ENCODE results near the gene CCND1. TPM values are rescaled to one million over a fixed set of nuclear protein-coding genes. Genes with fewer than 3 reads are reported as not detected.

Gene CCND1
- total RNA-seq, 1 donor from 2014 or later = 55.6 TPM

DNA sequence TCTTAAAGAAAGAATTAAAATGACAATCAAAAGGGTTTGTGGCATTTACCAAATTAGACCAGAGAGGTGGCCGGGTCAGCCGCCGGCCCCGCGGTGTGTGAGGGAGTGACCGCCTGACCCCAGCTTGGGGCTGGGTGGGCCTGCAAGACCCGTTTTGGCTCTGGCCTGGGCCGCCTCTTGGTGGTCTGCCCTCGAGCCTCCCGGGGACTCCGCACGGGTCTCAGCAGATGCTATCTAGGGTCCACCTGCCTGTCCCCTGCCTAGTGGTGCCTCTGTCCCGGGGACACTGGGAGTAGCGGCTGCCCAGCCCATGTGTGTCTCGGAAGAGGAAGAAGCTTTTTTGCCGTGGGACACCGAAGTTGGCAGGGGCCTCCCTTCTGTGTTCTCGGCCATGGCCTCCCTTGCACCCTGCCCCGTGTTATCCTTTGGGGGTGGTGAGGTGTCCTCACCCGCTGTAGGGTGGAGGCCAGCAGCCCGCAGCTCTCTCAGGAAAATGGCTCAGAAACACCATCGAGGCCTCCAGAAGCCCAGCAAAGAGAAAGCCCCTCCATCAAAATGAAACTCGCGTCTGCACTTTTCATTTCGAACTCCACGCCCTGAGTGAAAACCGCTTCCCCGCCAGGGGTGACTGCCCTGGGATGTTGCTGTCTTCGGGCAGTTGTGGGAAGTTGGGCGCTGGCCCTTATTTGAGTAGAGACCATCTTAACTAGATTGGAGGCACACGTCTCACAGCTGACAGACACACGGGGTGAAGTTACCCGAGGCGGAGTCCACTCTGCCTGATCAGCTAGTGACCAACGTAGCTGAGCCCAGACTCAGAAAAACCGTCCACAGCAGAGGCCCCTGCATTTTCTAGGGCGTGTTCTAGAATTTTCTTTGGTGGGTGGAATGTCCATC lies 8.0 kb downstream of the CCND1 start:
- Mint-ChIP-seq H3K4me3 (ENCODE audit: unreplicated experiment) (no peak overlapping the region), H3K9me3 (ENCODE audit: unreplicated experiment) (no peaks in the 10 kb centered on the region), H3K27me3 (ENCODE audit: unreplicated experiment) (no peaks in the 10 kb centered on the region), H3K27ac (ENCODE audit: unreplicated experiment) (no peak overlapping the region), H3K4me1 (ENCODE audit: unreplicated experiment) (peaks cover 3% of the 10 kb centered on the region), H3K36me3 (ENCODE audit: low read depth, unreplicated experiment) (no peaks in the 10 kb centered on the region)
- no peak for DNase-seq (ENCODE audit: low spot score)
- TF ChIP-seq, protein P1, sequence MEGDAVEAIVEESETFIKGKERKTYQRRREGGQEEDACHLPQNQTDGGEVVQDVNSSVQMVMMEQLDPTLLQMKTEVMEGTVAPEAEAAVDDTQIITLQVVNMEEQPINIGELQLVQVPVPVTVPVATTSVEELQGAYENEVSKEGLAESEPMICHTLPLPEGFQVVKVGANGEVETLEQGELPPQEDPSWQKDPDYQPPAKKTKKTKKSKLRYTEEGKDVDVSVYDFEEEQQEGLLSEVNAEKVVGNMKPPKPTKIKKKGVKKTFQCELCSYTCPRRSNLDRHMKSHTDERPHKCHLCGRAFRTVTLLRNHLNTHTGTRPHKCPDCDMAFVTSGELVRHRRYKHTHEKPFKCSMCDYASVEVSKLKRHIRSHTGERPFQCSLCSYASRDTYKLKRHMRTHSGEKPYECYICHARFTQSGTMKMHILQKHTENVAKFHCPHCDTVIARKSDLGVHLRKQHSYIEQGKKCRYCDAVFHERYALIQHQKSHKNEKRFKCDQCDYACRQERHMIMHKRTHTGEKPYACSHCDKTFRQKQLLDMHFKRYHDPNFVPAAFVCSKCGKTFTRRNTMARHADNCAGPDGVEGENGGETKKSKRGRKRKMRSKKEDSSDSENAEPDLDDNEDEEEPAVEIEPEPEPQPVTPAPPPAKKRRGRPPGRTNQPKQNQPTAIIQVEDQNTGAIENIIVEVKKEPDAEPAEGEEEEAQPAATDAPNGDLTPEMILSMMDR (IDR thresholded peaks at IDR 0.05; ENCODE audit: unreplicated experiment) = no peak

DNA sequence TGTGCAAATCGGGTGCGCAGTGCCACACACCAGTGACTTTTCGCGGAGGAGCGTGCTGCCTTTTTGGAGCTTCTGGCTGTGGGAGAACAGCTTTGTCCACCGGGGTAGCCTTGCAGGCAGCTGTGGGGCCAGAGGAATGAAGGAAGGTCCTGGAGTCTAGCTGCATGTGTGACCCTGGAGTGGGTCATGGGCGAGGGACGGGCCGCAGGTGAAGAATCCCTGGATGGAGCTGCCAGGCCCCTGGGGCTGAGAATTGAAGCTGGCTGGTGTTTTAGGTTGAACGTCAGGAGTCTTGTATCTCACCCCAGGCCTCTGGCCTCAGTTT lies 8.6 kb downstream of the CCND1 start:
- H3K9me3 Mint-ChIP-seq (ENCODE audit: unreplicated experiment) = no peaks in the 10 kb centered on the region
- peaks cover 3% of the 10 kb centered on the region for H3K4me1 Mint-ChIP-seq (ENCODE audit: unreplicated experiment)
- TF ChIP-seq, protein P1 (IDR thresholded peaks at IDR 0.05; ENCODE audit: unreplicated experiment) = no peak
- no peaks in the 10 kb centered on the region for H3K36me3 Mint-ChIP-seq (ENCODE audit: low read depth, unreplicated experiment)
- H3K4me3 Mint-ChIP-seq (ENCODE audit: unreplicated experiment) = no peak overlapping the region
- DNase-seq (ENCODE audit: low spot score) = no peak
- no peak overlapping the region for H3K27ac Mint-ChIP-seq (ENCODE audit: unreplicated experiment)
- no peaks in the 10 kb centered on the region for H3K27me3 Mint-ChIP-seq (ENCODE audit: unreplicated experiment)

DNA sequence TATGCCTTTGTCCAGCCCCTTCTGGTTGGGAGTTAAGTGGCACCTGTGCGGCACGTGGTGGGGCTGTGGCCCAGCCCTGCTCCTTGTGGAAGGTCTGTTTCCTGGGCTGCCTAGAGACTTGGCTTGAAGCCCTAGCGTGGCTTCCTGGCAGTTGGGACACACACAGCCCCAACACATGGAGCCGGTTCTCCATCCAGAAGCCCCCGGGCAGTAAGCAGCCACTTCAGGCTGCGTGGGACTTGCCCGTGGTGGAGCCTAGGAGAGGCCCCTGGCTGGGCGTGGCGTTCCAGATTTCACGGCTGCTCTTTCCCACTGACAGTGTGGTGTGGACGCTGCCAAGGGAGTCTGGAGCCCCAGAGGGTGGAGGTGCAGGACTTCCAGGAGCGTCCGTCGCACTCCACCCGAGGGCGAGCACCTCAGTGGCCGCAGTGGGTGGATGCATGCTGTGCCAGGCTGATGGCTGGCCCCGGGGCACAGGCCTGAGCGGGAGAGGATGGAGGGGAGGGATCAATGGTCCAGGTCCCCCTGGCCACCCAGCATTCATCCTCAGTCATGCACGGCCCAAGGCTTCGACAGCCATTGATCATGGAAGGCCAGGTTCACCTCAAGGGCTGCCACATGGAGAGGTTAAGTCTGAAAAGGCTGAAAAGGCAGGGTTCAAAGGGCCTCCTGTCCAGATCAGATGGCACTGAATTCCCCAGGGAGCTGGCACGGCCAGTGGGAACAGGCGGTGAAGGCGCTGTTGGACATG lies 9.3 kb downstream of the CCND1 start:
- H3K27me3 Mint-ChIP-seq (ENCODE audit: unreplicated experiment) = no peaks in the 10 kb centered on the region
- no peaks in the 10 kb centered on the region for H3K9me3 Mint-ChIP-seq (ENCODE audit: unreplicated experiment)
- TF ChIP-seq, protein P1 (IDR thresholded peaks at IDR 0.05; ENCODE audit: unreplicated experiment) = no peak
- no peaks in the 10 kb centered on the region for H3K36me3 Mint-ChIP-seq (ENCODE audit: low read depth, unreplicated experiment)
- peaks cover 3% of the 10 kb centered on the region for H3K4me1 Mint-ChIP-seq (ENCODE audit: unreplicated experiment)
- DNase-seq (ENCODE audit: low spot score) = no peak
- no peak overlapping the region for H3K4me3 Mint-ChIP-seq (ENCODE audit: unreplicated experiment)
- no peak overlapping the region for H3K27ac Mint-ChIP-seq (ENCODE audit: unreplicated experiment)

DNA sequence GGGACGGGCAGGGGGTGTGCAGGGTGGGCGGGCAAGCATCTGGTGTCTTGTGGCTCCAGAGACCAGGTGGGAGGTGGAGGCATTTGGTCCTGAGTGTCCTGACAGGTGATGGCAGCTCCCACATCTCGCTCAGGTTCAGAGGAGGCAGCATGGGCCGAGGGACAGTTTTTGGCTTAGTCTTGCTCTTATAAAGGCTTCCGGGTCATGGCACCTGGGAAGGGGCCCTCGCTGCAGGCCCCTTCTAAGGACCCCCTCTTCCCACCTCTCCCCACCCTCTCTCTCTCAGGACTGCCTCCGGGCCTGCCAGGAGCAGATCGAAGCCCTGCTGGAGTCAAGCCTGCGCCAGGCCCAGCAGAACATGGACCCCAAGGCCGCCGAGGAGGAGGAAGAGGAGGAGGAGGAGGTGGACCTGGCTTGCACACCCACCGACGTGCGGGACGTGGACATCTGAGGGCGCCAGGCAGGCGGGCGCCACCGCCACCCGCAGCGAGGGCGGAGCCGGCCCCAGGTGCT lies 9.9 kb downstream of the CCND1 start:
- no peak overlapping the region for H3K27ac Mint-ChIP-seq (ENCODE audit: unreplicated experiment)
- no peak for DNase-seq (ENCODE audit: low spot score)
- peaks cover 3% of the 10 kb centered on the region for H3K4me1 Mint-ChIP-seq (ENCODE audit: unreplicated experiment)
- no peaks in the 10 kb centered on the region for H3K36me3 Mint-ChIP-seq (ENCODE audit: low read depth, unreplicated experiment)
- TF ChIP-seq, protein P1 (IDR thresholded peaks at IDR 0.05; ENCODE audit: unreplicated experiment) = no peak
- H3K4me3 Mint-ChIP-seq (ENCODE audit: unreplicated experiment) = no peak overlapping the region
- no peaks in the 10 kb centered on the region for H3K9me3 Mint-ChIP-seq (ENCODE audit: unreplicated experiment)
- H3K27me3 Mint-ChIP-seq (ENCODE audit: unreplicated experiment) = no peaks in the 10 kb centered on the region

All from endothelial cell (in vitro differentiated cells).